Tibial nerve (tissue), 3 donors: Measurements from ENCODE around the gene ASTL.

Experiments
- CTCF ChIP-seq, 5 experiments: fragments of 200-600 bp in 3 of 5; fragments of 450-650 bp in 2 of 5; sonication (generic) in 3 of 5; IDR thresholded peaks; one replicate each; pipeline ENCODE4 v1.5.1; 2016 to 2019; ENCODE audit warnings: antibody characterized with exemption in 5 of 5, mild to moderate bottlenecking in 3 of 5, moderate library complexity in 2 of 5
- POLR2A ChIP-seq, 2 donors: fragments of 450-650 bp; IDR thresholded peaks; one replicate each; pipeline ENCODE4 v1.6.1; 2017; ENCODE audit warnings: antibody characterized with exemption in 2 of 2, mild to moderate bottlenecking in 2 of 2, moderate library complexity in 2 of 2

- TF ChIP-seq CTCF (IDR thresholded peaks at IDR 0.05) = no peak
- TF ChIP-seq POLR2A (IDR thresholded peaks at IDR 0.05) = no peak
Observed at GRCh38 chr2:96137321-96138178, 752 bp downstream of the ASTL start.
